Stomach smooth muscle (tissue), 2 donors: ENCODE measurements around the gene JAZF1.
"Not testable (repeated sequence)": the region's sequence is repeated elsewhere in the genome, so short reads cannot be mapped to it uniquely, and the experiment has no call there.

Experiments used
- H3K27ac ChIP-seq: one replicate; pipeline ENCODE4 v1.7.0; 2013; ENCODE audit warnings: mild to moderate bottlenecking, low read length, inconsistent platforms
- H3K27me3 ChIP-seq, 2 donors: one replicate each; pipeline ENCODE4 v1.7.0; 2013; ENCODE audit warnings: low read length in 2 of 2; ENCODE audit not compliant: insufficient read depth in 2 of 2, control insufficient read depth in 1 of 2
- H3K36me3 ChIP-seq, 2 donors: one replicate each; pipeline ENCODE4 v1.7.0; 2013; ENCODE audit warnings: low read length in 2 of 2; ENCODE audit not compliant: control insufficient read depth in 2 of 2, insufficient read depth in 2 of 2
- H3K4me1 ChIP-seq: one replicate; pipeline ENCODE4 v1.7.0; 2013; ENCODE audit warnings: low read length; ENCODE audit not compliant: control insufficient read depth, insufficient read depth
- H3K4me3 ChIP-seq, 2 donors: one replicate each; pipeline ENCODE4 v1.7.0; 2013; ENCODE audit warnings: low read length in 2 of 2
- H3K9ac ChIP-seq, 2 donors: one replicate each; pipeline ENCODE4 v1.7.0; 2013; ENCODE audit warnings: low read length in 2 of 2, mild to moderate bottlenecking in 1 of 2
- H3K9me3 ChIP-seq, 2 donors: one replicate each; pipeline ENCODE4 v1.7.0; 2013; ENCODE audit warnings: low read length in 2 of 2; ENCODE audit not compliant: control insufficient read depth in 2 of 2
- donor health status: healthy.
- donor health status: Pancreatic carcinoma.

Gene JAZF1

DNA sequence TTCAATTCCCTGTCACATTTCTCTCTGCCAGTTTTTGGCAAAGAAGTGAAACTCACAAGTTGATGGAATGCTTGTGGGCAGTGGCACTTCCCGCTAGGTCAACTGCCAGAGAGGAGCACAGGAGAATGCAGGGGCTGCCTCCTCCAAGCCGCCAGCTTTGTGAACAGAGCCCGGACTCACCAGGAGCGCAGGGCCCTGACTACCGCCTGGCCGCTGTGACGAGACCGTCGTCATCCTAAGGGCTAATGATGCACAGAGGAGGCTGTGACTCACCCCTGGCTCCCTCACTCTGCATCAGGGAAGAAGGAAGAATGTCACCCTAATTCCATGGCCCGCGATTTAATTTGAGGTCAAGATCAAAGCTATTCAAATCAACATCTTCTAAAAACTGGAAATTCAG, 316.7 kb downstream of the JAZF1 start:
- Histone ChIP-seq H3K9ac (no peak overlapping the region), H3K9me3 (no peaks in the 10 kb centered on the region), H3K36me3 (no peaks in the 10 kb centered on the region), H3K4me3 (no peak overlapping the region), H3K27ac (no peak overlapping the region), H3K4me1 (no peaks in the 10 kb centered on the region), H3K27me3 (no peaks in the 10 kb centered on the region)

DNA sequence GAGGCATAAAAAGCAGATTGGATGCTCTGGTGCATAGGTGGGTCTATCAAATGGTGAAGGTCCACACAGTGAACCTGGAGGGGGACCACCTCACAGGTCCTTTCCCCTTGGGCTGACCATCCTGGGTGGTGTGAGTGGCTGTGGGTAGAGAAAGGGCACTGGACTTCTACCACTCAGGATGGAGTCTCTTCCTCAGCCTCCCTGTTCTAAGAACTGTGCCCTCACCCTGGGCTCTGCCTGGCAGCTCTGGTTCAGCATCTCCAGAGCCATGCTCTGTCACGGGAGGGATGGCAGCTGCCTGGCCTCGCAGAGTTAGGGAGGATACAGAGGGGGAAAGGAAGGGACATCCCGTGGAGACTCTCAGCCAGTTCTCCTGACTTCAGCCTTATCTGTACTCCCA, 318.8 kb downstream of the JAZF1 start:
- Histone ChIP-seq H3K4me3 (no peak overlapping the region), H3K36me3 (no peaks in the 10 kb centered on the region), H3K9me3 (no peaks in the 10 kb centered on the region), H3K27ac (no peak overlapping the region), H3K27me3 (no peaks in the 10 kb centered on the region), H3K4me1 (no peaks in the 10 kb centered on the region), H3K9ac (no peak overlapping the region)

DNA sequence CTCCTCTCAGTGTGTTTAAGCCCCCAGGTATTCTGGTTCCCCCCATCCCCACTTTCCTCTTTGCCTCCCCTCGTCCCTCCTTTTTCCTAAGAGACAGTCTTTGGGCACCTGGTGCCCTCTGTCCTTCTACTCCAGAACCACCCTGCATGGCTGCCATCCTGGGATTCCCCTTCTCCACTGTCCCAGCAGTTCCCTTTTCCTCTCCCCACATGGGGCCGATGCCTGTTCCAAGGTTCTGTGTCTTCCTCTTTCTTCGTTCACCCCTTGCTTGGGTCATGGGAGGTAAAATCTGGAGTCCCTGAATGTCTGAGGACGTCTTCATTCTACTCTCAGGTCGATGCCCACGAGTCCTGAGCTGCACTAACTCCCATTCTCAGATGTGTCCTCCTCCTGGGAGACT, 319.8 kb downstream of the JAZF1 start:
- no peak overlapping the region for H3K27ac ChIP-seq
- H3K36me3 ChIP-seq: no peaks in the 10 kb centered on the region
- no peaks in the 10 kb centered on the region for H3K27me3 ChIP-seq

GRCh38 chr7:27856703-27857485, 323.7 kb downstream of the JAZF1 start:
- not testable (repeated sequence) for H3K27ac ChIP-seq, H3K4me3 ChIP-seq, H3K9me3 ChIP-seq, H3K9ac ChIP-seq, H3K36me3 ChIP-seq, H3K27me3 ChIP-seq, H3K4me1 ChIP-seq

More for the DNA sequence above, 319.8 kb downstream of the JAZF1 start:
- H3K9ac ChIP-seq: no peak overlapping the region
- H3K9me3 ChIP-seq: no peaks in the 10 kb centered on the region
- no peak overlapping the region for H3K4me3 ChIP-seq
- no peaks in the 10 kb centered on the region for H3K4me1 ChIP-seq

DNA sequence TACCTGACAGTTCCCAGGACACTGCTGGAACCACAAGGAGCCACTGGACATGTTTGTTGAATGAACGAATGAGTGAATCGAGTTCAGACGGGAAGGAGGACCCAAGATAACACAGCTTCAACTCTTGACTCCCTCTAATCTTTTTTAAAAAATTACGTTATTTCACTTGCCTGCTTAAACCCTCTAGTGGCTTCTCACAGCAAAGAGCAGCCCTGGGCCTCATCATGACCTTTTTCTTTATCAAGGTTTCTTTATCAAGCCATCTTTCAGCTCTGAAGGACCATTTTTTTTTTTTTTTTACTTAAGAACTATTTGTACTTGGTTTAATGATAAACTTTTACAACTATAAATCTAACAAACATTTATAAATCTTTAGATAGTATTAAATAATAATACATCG, 330.1 kb downstream of the JAZF1 start:
- H3K27me3 ChIP-seq: no peaks in the 10 kb centered on the region
- H3K36me3 ChIP-seq: no peaks in the 10 kb centered on the region
- no peak overlapping the region for H3K9ac ChIP-seq
- no peaks in the 10 kb centered on the region for H3K9me3 ChIP-seq
- H3K4me1 ChIP-seq: no peaks in the 10 kb centered on the region
- no peak overlapping the region for H3K4me3 ChIP-seq
- no peak overlapping the region for H3K27ac ChIP-seq

DNA sequence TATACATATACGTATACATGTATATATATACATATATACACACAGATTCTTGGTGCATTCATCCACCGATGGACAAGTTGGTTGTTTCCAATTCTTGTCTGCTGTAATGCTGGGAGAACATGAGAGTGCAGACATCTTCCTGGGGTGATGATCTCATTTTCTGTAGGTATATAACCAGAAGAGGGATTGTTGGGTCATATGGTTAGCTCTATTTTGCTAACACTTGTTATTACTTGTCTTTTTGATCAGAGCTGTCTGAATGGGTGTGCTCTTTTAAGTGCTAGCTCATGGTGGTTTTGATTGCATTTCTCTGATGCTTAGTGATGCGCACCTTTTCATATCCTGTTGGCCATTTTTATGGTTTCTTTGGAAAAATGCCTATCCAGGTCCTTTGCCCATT, 334.2 kb downstream of the JAZF1 start:
- no peak overlapping the region for H3K4me3 ChIP-seq
- H3K36me3 ChIP-seq: no peaks in the 10 kb centered on the region
- no peak overlapping the region for H3K27ac ChIP-seq
- H3K27me3 ChIP-seq: no peaks in the 10 kb centered on the region
- no peaks in the 10 kb centered on the region for H3K9me3 ChIP-seq
- no peak overlapping the region for H3K9ac ChIP-seq
- H3K4me1 ChIP-seq: peaks cover 2% of the 10 kb centered on the region

DNA sequence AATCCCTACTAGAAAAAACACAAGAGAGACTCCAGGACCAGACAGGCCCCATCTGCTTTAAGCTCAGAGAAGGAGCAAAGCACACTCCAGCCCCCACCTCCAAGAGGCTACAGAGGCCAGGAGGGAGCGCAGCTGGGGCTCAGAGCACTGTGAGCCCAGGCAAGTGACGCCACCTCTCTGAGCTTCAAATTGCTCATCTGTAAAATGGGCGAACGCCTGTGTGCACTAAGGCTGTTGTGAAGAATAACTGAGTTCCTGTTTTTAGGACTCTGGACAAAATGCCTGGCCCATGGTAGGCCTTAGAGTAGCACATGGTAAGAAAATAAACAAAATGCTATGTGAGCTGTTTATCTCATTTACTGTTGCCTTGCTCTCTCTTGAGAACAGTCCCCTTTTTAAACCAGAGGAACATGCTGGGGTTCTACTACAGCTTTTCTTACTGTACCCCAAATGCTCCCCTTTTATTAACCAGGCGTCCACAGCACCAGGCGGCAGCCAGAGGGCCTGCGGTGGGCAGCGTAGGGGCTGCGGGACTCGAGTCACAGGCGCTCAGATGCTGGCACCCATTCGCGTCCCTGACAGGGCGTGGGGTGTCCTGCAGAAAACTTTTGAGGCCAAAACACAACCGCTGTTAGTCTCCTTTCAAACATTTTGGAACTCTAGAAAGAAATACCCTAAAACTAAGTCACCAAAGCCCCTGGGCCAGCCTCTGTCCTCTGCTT, 336.9 kb downstream of the JAZF1 start:
- Histone ChIP-seq H3K36me3 (peaks cover 4 to 11% of the 10 kb centered on the region in 2 donors), H3K27ac (no peak overlapping the region), H3K4me1 (peaks cover 2% of the 10 kb centered on the region), H3K27me3 (no peaks in the 10 kb centered on the region), H3K9ac (no peak overlapping the region), H3K9me3 (no peaks in the 10 kb centered on the region), H3K4me3 (no peak overlapping the region)

GRCh38 chr7:27842851-27843250, 337.7 kb downstream of the JAZF1 start:
- peaks cover 4 to 11% of the 10 kb centered on the region in 2 donors for H3K36me3 ChIP-seq
- H3K4me3 ChIP-seq: no peak overlapping the region
- H3K27ac ChIP-seq: no peak overlapping the region
- H3K9ac ChIP-seq: no peak overlapping the region
- H3K4me1 ChIP-seq: peaks cover 2% of the 10 kb centered on the region
- no peaks in the 10 kb centered on the region for H3K9me3 ChIP-seq
- no peaks in the 10 kb centered on the region for H3K27me3 ChIP-seq

DNA sequence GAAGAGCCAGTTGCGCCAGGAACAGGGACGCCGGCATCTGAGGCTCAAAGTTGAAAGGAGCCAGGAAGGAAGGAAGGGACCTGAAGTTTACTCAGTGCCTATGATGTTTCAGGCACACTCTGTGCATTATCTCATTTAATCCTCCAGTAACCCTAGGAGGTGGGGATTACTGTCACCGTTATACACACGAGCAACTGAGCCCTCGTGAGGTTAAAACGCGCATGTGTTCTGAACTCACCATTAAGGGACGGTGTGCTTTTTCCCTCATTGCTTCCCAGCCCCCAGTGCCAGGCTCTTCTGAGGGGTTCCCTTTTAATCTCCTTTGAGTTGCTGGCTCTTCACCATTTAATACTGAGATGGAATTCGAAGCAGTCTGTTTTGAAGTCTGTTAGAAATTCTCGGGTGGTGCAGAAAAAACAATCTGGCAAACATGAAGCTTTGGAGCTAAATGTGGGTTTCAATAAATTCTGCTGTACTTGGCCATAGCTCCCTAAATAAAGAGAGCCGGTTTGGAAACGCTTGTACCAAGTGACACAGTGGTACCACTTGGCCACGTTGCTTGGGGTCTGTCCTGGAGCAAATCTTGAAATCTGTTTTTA, 338.4 kb downstream of the JAZF1 start:
- peaks cover 4 to 11% of the 10 kb centered on the region in 2 donors for H3K36me3 ChIP-seq

DNA sequence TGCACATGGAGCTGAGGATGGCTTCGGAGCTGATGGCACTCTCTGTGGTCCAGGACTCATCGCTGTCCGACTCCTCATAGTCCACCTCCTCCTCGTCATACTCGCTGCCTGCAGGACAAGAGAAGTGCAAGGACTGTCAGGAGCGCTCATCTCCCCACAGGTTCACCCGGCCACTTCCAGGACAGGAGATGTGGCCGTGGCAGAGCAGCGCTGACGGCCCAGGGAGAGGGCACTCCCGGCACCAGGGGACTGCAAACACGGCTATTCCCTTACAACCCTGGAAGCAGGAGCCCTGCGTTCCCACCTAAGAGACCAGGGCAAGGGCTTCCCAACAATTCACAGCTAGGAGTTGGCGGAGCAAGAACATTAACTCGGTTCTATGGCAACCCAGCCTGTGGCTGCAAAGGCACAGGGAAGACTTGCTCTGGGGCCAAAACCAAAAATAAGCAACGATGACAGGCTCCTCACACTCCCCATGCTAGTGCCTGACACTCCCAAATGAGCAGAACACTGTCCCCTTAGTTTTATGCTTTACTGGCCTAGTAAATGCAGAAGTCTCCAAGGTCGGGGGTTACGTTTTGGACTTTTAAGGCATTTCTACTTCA, 339.7 kb downstream of the JAZF1 start:
- H3K36me3 ChIP-seq: peaks cover 7 to 11% of the 10 kb centered on the region in 2 donors
- H3K4me3 ChIP-seq: no peak overlapping the region
- H3K4me1 ChIP-seq: peaks cover 2% of the 10 kb centered on the region
- H3K27ac ChIP-seq: no peak overlapping the region
- no peaks in the 10 kb centered on the region for H3K9me3 ChIP-seq
- H3K9ac ChIP-seq: no peak overlapping the region
- H3K27me3 ChIP-seq: no peaks in the 10 kb centered on the region

More for the DNA sequence above, 338.4 kb downstream of the JAZF1 start:
- no peaks in the 10 kb centered on the region for H3K9me3 ChIP-seq
- H3K9ac ChIP-seq: no peak overlapping the region
- no peak overlapping the region for H3K4me3 ChIP-seq
- peaks cover 2% of the 10 kb centered on the region for H3K4me1 ChIP-seq
- H3K27me3 ChIP-seq: no peaks in the 10 kb centered on the region
- H3K27ac ChIP-seq: no peak overlapping the region
